GM13976 (cell line): ENCODE measurements around the gene NKD1.

Experiments
- DNase-seq: peaks from one replicate; pipeline ENCODE4 v3.0.0; 2012; ENCODE audit warnings: low spot score
- in situ Hi-C: fragments of 300-500 bp; cut with MboI; formaldehyde crosslinking; loops from one replicate; pipeline ENCODE4 v1.12.0; 2022; ENCODE audit warnings: low sequenced_read_pairs, mixed read lengths, inconsistent platforms; ENCODE audit not compliant: unreplicated experiment
- TF ChIP-seq, protein P1 (sequence below): IDR thresholded peaks from 2 replicates; pipeline ENCODE4 v1.5.1; 2012; ENCODE audit warnings: borderline replicate concordance, mild to moderate bottlenecking; ENCODE audit not compliant: insufficient read depth; ENCODE audit errors: extremely low read depth, missing control alignments, control extremely low read depth

Gene NKD1

DNA sequence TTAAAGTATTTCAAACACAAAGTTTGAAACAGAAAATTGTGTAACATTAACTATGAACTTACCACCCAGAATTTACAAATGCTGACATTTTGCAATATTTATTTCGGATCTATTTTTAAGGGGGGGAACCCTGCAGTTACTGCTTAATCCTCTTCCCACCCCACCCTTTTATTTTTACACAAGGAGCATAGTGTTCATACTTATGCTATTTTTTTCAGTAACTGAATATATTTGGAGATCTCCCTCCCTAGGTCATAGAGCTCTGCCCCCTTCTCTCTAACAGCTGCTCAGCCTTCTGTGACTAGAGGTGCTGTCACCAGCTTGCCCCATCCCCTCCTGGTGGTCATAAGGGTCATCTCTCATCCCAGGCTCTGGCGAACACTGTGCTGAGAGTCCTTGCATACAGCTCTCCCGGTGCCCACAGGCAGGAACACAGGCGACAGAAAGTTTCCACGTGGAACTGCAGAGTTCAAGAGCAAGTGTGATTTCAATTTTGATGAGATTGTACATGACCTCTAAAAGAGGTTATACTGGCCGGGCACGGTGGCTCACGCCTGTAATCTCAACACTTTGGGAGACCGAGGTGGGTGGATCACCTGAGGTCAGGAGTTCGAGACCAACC, 88.7 kb downstream of the NKD1 start:
- in situ Hi-C loops = no loop called here
- TF ChIP-seq, protein P1, sequence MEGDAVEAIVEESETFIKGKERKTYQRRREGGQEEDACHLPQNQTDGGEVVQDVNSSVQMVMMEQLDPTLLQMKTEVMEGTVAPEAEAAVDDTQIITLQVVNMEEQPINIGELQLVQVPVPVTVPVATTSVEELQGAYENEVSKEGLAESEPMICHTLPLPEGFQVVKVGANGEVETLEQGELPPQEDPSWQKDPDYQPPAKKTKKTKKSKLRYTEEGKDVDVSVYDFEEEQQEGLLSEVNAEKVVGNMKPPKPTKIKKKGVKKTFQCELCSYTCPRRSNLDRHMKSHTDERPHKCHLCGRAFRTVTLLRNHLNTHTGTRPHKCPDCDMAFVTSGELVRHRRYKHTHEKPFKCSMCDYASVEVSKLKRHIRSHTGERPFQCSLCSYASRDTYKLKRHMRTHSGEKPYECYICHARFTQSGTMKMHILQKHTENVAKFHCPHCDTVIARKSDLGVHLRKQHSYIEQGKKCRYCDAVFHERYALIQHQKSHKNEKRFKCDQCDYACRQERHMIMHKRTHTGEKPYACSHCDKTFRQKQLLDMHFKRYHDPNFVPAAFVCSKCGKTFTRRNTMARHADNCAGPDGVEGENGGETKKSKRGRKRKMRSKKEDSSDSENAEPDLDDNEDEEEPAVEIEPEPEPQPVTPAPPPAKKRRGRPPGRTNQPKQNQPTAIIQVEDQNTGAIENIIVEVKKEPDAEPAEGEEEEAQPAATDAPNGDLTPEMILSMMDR = no peak
- no peak for DNase-seq

DNA sequence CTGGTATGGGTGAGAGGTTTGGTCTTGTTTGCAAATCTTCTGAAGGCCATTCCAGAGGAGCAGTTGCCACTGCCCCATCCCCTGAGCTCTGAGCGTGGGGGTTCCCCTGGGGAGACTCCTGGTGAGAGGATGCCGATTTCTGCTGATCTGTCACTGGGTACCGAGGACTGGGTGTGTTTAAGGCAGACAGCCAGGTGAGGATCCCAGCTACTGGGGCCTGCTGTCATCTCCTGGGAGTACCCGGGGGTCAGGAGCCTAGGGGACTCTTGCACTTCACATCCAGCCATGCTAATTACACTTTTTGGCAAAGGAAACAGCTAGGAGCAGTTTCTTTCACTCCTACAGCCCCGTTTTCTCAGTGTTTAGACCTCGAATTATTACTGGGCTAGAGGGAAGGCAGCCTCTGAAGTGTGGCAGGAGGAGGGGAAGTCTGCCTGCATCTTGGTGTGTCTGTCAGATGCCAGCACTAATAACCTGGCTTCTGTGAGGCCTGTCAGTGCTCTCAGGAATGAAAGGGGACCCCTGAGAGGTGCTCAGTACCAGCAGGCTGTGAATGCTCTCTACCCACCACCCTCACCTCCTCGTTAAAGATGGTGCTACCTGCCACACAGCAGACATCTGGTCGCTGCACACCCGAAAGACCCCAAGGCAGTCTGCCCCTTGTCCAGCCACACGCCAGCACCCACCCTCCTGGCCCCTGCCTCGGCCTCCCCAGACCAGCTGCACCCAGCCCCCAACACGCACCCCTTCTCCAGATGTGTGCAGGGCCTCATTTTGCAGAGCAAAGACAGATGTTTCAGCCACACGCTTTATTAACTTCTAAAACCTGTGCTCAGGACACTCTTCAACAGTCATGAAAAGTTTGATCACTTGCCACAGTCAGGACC, 89.8 kb downstream of the NKD1 start:
- DNase-seq = no peak
- TF ChIP-seq, protein P1 = no peak
- in situ Hi-C loops = no loop called here

GRCh38 chr16:50638816-50639670, 90.8 kb downstream of the NKD1 start:
- DNase-seq = no peak
- in situ Hi-C loops = no loop called here
- TF ChIP-seq, protein P1 = no peak

DNA sequence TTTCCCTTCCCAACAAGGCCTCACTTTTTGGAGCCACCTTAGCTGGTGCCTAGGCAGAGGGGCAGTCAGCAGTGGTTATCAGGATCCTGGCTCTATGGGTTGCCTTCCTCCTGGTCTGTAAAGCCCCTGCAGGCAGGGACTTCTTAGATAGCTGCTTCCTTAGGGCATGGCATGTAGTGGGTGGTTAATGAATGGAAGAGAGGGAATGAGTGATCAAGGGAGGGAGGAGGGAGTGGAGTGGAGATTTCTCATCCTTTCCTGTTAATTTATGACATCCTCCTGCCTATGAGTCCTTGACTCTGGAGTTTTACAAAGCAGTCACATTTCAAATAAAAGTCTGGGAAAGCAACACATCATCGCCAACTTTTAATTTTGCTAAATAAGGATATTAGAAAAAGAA, 92.2 kb downstream of the NKD1 start:
- TF ChIP-seq, protein P1 = no peak
- in situ Hi-C loops = no loop called here
- no peak for DNase-seq

- in situ Hi-C loops = no loop called here
- no peak for DNase-seq
- TF ChIP-seq, protein P1 = no peak
Measured at GRCh38 chr16:50640919-50641817, 93.0 kb downstream of the NKD1 start.
